ENCODE results near the gene AWAT2. TPM values are rescaled to one million over a fixed set of nuclear protein-coding genes. Genes with fewer than 3 reads are reported as not detected.

The AWAT2 gene
- total and polyA plus RNA-seq, 5 donors from 2014 or later: not detected

DNA sequence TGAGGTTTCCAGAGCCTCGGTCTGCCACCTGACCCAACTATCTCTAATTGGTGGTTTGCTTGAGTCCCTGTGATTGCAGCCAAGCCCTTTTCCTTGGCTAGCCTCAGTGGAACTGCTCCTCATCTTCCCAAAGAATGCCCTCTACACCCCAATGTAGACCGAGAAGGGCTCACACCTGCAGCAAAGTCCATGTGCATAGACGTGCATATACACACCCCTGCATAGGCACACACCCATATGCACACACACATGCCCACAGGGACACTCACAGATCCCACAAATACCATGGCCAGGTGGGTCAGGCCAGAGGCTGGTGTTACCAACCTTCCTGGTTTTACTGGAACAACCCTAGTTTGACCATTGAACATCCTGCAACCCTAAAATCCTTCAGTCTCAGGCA, 332 bp downstream of the AWAT2 start:
- H3K27me3 ChIP-seq (ENCODE audit: control insufficient read depth, insufficient read depth, low read length): no peaks in the 10 kb centered on the region
- no peak for ATAC-seq (ENCODE audit: low read depth in 2 of 2)
- Mint-ChIP-seq H3K9me3 (no peaks in the 10 kb centered on the region), H3K4me3 (no peak overlapping the region), H3K36me3 (no peaks in the 10 kb centered on the region), H3K27me3 (peaks cover 7% of the 10 kb centered on the region), H3K4me1 (no peaks in the 10 kb centered on the region), H3K27ac (no peak overlapping the region)
- no peaks in the 10 kb centered on the region for H3K36me3 ChIP-seq (ENCODE audit: control insufficient read depth, insufficient read depth, low read length)
- H3K4me1 ChIP-seq (ENCODE audit: control insufficient read depth, insufficient read depth, low read length, poor library complexity, severe bottlenecking): no peaks in the 10 kb centered on the region
- H3K27ac ChIP-seq (ENCODE audit: insufficient read depth, low read length, poor library complexity, severe bottlenecking): no peak overlapping the region
- DNase-seq: no peak
- H3K4me3 ChIP-seq (ENCODE audit: low read depth, low read length): no peak overlapping the region
- no peaks in the 10 kb centered on the region for H3K9me3 ChIP-seq (ENCODE audit: control insufficient read depth in 2 of 2, low read length in 2 of 2)

DNA sequence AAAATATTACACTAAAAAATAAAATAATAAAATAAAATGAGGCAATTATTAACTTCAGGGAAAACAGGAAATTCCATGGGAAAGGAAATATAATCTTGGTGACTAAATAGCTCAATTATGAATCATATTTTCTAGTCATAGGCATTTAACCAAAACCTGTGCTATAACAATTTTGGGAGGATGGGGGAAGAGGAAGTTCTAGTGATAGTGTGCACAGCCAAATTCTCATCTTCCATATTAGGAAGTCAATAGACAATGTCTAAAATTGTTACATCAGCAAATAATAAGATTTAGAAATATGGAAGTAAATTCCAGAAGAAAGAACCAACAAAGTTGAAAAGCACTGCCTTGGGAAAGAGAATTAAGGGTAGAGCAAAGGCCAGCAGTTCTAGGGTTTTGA, 2.8 kb downstream of the AWAT2 start:
- ATAC-seq (ENCODE audit: low read depth in 2 of 2) (no peak), DNase-seq (no peak)
- H3K4me3 Mint-ChIP-seq: no peak overlapping the region
- no peaks in the 10 kb centered on the region for H3K36me3 ChIP-seq (ENCODE audit: control insufficient read depth, insufficient read depth, low read length)
- no peak overlapping the region for H3K27ac ChIP-seq (ENCODE audit: insufficient read depth, low read length, poor library complexity, severe bottlenecking)
- H3K4me1 ChIP-seq (ENCODE audit: control insufficient read depth, insufficient read depth, low read length, poor library complexity, severe bottlenecking): no peaks in the 10 kb centered on the region
- H3K4me1 Mint-ChIP-seq: no peaks in the 10 kb centered on the region
- H3K9me3 Mint-ChIP-seq: peaks cover 0 to 3% (median 0%) of the 10 kb centered on the region in 7 donors
- no peaks in the 10 kb centered on the region for H3K9me3 ChIP-seq (ENCODE audit: control insufficient read depth in 2 of 2, low read length in 2 of 2)
- H3K36me3 Mint-ChIP-seq: no peaks in the 10 kb centered on the region
- no peak overlapping the region for H3K4me3 ChIP-seq (ENCODE audit: low read depth, low read length)
- no peak overlapping the region for H3K27ac Mint-ChIP-seq
- H3K27me3 ChIP-seq (ENCODE audit: control insufficient read depth, insufficient read depth, low read length): no peaks in the 10 kb centered on the region
- peaks cover 2% of the 10 kb centered on the region for H3K27me3 Mint-ChIP-seq

DNA sequence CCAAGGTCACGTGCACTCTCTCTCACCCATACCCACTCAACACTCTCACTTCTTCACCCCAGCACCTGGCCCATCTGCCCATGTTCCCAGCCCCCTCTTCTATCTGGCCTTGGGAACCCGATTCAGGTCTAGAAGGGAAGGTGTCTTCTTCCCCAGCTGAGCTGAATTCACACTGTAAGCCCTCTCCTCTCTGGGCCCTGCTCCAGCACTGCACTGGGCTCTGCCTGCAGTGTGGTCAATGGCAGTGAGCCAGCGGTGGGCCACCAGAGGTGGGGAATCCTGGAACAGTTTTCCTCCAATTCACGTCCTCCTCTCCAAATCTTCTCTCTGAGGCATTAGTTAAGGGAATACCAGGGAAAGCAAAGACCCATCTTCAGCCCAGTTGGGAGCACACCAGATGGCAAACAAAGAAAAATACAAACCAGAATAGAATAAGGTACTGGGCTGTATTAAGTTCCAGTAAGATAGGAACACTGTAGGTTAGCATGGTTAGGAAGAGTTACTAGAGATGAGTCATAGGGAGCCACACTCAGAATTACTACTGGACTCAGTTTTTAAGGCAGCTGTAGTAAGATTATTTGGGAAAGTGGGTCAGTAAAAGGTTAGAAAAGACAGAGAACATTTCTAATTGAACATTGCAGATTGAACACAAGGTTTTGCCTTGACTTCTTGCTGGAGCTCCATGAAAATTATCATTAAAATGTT, 5.0 kb downstream of the AWAT2 start:
- Histone ChIP-seq H3K4me3 (ENCODE audit: low read depth, low read length) (no peak overlapping the region), H3K9me3 (ENCODE audit: control insufficient read depth in 2 of 2, low read length in 2 of 2) (no peaks in the 10 kb centered on the region), H3K4me1 (ENCODE audit: control insufficient read depth, insufficient read depth, low read length, poor library complexity, severe bottlenecking) (no peaks in the 10 kb centered on the region), H3K27ac (ENCODE audit: insufficient read depth, low read length, poor library complexity, severe bottlenecking) (no peak overlapping the region), H3K27me3 (ENCODE audit: control insufficient read depth, insufficient read depth, low read length) (no peaks in the 10 kb centered on the region), H3K36me3 (ENCODE audit: control insufficient read depth, insufficient read depth, low read length) (no peaks in the 10 kb centered on the region)
- peaks cover 0 to 3% (median 0%) of the 10 kb centered on the region in 7 donors for H3K9me3 Mint-ChIP-seq
- no peak overlapping the region for H3K4me3 Mint-ChIP-seq
- H3K27me3 Mint-ChIP-seq: no peaks in the 10 kb centered on the region
- no peak overlapping the region for H3K27ac Mint-ChIP-seq
- H3K4me1 Mint-ChIP-seq: no peaks in the 10 kb centered on the region
- ATAC-seq (ENCODE audit: low read depth in 2 of 2) (no peak), DNase-seq (no peak)
- no peaks in the 10 kb centered on the region for H3K36me3 Mint-ChIP-seq

DNA sequence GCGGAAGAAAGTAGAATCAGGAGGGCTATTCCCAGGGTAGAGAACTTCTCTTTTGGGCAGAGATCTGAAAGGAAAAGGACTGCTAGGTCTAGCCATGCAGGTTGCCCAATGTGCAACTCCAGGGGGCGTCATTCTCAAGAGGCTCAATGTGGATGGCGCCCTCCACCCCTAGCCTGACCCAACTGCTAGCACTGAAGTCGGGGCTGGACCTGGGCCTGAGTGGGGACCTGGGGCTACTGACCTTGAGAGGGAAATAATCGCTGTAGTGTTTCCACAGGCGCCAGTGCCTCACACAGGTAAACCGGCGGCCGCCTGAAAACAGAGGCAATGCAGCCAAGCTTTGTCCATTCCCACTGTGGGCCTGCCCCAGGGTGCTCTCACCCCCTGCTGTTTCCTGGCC, 6.1 kb downstream of the AWAT2 start:
- Histone ChIP-seq H3K4me1 (ENCODE audit: control insufficient read depth, insufficient read depth, low read length, poor library complexity, severe bottlenecking) (no peaks in the 10 kb centered on the region), H3K27ac (ENCODE audit: insufficient read depth, low read length, poor library complexity, severe bottlenecking) (no peak overlapping the region)
- H3K4me3 Mint-ChIP-seq: no peak overlapping the region

DNA sequence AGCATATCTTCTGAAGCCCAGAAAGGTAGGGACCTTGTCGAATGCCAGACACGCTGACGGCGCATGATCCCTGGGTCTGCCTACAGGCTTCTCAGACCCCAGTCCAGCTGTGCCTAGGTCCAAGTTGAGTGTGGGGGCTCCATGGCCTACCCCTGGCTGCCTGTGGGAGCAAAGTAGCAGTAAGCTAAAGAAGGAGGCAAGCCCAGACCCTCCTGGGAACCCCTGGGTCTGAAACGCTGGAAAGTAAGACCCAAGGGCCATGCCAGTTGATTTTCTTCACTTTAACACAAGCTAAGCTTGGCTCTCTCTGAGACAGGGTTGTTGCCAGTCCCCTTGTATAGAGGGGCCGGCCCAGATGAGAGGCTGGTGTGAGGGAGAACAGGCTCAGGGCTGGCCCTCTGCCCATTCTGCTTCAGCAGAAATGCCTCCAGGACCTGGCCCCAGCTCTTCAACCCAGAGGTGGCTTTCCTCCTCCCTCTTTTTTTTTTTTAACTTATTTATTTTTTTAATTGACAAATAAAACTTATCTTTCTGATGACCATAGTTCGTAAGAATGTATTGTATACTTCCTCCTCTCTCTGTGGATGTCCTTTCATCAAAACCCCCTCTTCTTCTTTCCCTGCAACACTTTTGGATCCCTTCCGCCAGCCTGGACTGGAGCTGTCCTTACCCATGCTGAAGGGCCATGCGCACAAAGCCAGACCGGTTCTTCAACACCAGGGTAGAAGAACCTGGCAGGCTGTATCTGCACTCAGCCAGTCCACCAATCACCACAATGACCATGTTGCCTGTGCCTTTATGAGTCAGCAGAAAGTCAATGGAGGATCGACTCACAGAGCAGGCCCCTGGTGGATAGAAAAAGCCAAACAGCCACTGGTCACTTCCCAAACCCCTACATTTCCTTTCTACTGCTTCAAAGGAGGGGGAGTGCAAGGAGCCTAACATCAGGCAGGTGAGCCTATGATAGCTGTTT, 7.1 kb downstream of the AWAT2 start:
- no peak overlapping the region for H3K4me3 Mint-ChIP-seq
- no peaks in the 10 kb centered on the region for H3K36me3 Mint-ChIP-seq
- ATAC-seq (ENCODE audit: low read depth in 2 of 2) (no peak), DNase-seq (no peak)
- H3K36me3 ChIP-seq (ENCODE audit: control insufficient read depth, insufficient read depth, low read length): no peaks in the 10 kb centered on the region
- no peak overlapping the region for H3K4me3 ChIP-seq (ENCODE audit: low read depth, low read length)
- no peak overlapping the region for H3K27ac ChIP-seq (ENCODE audit: insufficient read depth, low read length, poor library complexity, severe bottlenecking)
- H3K4me1 Mint-ChIP-seq: no peaks in the 10 kb centered on the region
- peaks cover 0 to 3% (median 0%) of the 10 kb centered on the region in 7 donors for H3K9me3 Mint-ChIP-seq
- H3K27ac Mint-ChIP-seq: peak overlapping the region in 1 of 3 donors; percentile 68
- H3K9me3 ChIP-seq (ENCODE audit: control insufficient read depth in 2 of 2, low read length in 2 of 2): no peaks in the 10 kb centered on the region
- no peaks in the 10 kb centered on the region for H3K27me3 ChIP-seq (ENCODE audit: control insufficient read depth, insufficient read depth, low read length)
- H3K4me1 ChIP-seq (ENCODE audit: control insufficient read depth, insufficient read depth, low read length, poor library complexity, severe bottlenecking): no peaks in the 10 kb centered on the region
- no peaks in the 10 kb centered on the region for H3K27me3 Mint-ChIP-seq

More for the DNA sequence above, 6.1 kb downstream of the AWAT2 start:
- no peak for ATAC-seq (ENCODE audit: low read depth in 2 of 2)
- Mint-ChIP-seq H3K36me3 (no peaks in the 10 kb centered on the region), H3K27ac (no peak overlapping the region), H3K4me1 (no peaks in the 10 kb centered on the region), H3K9me3 (peaks cover 0 to 3% (median 0%) of the 10 kb centered on the region in 7 donors), H3K27me3 (no peaks in the 10 kb centered on the region)
- Histone ChIP-seq H3K36me3 (ENCODE audit: control insufficient read depth, insufficient read depth, low read length) (no peaks in the 10 kb centered on the region), H3K4me3 (ENCODE audit: low read depth, low read length) (no peak overlapping the region), H3K27me3 (ENCODE audit: control insufficient read depth, insufficient read depth, low read length) (no peaks in the 10 kb centered on the region), H3K9me3 (ENCODE audit: control insufficient read depth in 2 of 2, low read length in 2 of 2) (no peaks in the 10 kb centered on the region)
- no peak for DNase-seq

DNA sequence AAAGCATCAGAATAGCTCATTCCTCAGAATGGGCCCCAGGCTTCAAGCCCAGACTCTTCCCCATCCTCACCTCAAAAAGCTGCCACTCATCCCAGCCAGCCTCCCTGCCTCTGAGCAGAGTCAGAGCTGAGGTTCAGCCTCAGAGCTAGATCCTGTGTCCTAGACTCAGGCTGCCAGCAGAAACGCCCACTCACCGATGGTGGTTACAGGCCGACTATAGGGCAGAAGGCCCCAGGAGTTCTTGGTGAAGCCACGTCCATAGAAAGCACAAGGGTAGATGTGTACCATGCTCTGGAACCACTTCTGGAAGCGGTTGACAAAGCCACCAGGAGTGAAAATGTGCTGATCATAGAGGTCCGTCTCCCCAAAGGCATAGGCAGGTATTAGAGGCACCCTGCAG, 7.7 kb downstream of the AWAT2 start:
- no peaks in the 10 kb centered on the region for H3K4me1 Mint-ChIP-seq
- no peak overlapping the region for H3K4me3 Mint-ChIP-seq
- DNase-seq (no peak), ATAC-seq (ENCODE audit: low read depth in 2 of 2) (no peak)
- Histone ChIP-seq H3K4me3 (ENCODE audit: low read depth, low read length) (no peak overlapping the region), H3K27ac (ENCODE audit: insufficient read depth, low read length, poor library complexity, severe bottlenecking) (no peak overlapping the region), H3K27me3 (ENCODE audit: control insufficient read depth, insufficient read depth, low read length) (no peaks in the 10 kb centered on the region), H3K36me3 (ENCODE audit: control insufficient read depth, insufficient read depth, low read length) (no peaks in the 10 kb centered on the region), H3K9me3 (ENCODE audit: control insufficient read depth in 2 of 2, low read length in 2 of 2) (no peaks in the 10 kb centered on the region), H3K4me1 (ENCODE audit: control insufficient read depth, insufficient read depth, low read length, poor library complexity, severe bottlenecking) (no peaks in the 10 kb centered on the region)
- H3K27ac Mint-ChIP-seq: no peak overlapping the region
- no peaks in the 10 kb centered on the region for H3K27me3 Mint-ChIP-seq
- H3K36me3 Mint-ChIP-seq: no peaks in the 10 kb centered on the region
- peaks cover 0 to 3% (median 0%) of the 10 kb centered on the region in 7 donors for H3K9me3 Mint-ChIP-seq

DNA sequence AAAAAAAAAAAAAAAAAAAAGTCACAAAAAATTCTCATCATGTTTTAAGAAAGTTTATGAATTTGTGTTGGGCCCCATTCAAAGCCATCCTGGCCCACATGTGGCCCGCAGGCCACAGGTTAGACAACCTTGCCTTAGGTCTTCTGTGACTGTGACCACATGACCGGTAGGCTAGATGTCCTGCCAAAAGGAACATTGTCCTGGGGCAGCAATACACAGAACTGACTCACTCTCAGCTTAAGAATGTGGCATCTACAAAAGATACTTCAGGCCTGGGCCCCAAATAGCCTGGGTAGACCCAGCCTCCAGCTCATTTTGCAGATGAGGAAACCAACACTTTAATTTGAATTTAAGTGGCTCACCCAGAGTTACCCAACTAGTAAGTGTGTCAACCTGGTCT, 10.0 kb downstream of the AWAT2 start:
- Mint-ChIP-seq H3K4me1 (no peaks in the 10 kb centered on the region), H3K9me3 (peaks cover 0 to 3% (median 0%) of the 10 kb centered on the region in 7 donors), H3K4me3 (no peak overlapping the region), H3K36me3 (no peaks in the 10 kb centered on the region), H3K27me3 (no peaks in the 10 kb centered on the region), H3K27ac (no peak overlapping the region)
- DNase-seq: no peak
- H3K27me3 ChIP-seq (ENCODE audit: control insufficient read depth, insufficient read depth, low read length): no peaks in the 10 kb centered on the region
- H3K36me3 ChIP-seq (ENCODE audit: control insufficient read depth, insufficient read depth, low read length): no peaks in the 10 kb centered on the region
- H3K4me1 ChIP-seq (ENCODE audit: control insufficient read depth, insufficient read depth, low read length, poor library complexity, severe bottlenecking): no peaks in the 10 kb centered on the region
- H3K27ac ChIP-seq (ENCODE audit: insufficient read depth, low read length, poor library complexity, severe bottlenecking): no peak overlapping the region
- H3K4me3 ChIP-seq (ENCODE audit: low read depth, low read length): no peak overlapping the region
- no peaks in the 10 kb centered on the region for H3K9me3 ChIP-seq (ENCODE audit: control insufficient read depth in 2 of 2, low read length in 2 of 2)
- no peak for ATAC-seq (ENCODE audit: low read depth in 2 of 2)
